ENCODE measurements around the gene SLC22A6.
"Not testable (repeated sequence)": the region's sequence is repeated elsewhere in the genome, so short reads cannot be mapped to it uniquely, and the experiment has no call there.

SLC22A6 gene

GRCh38 chr11:62974848-62975522, 9.8 kb downstream of the SLC22A6 start:
- ATAC-seq (replicated peaks) = no peak
- no peak for DNase-seq
- peaks cover 3% of the 10 kb centered on the region for H3K36me3 Mint-ChIP-seq (ENCODE audit: insufficient read depth)
- H3K4me3 Mint-ChIP-seq = no peak overlapping the region
- no peaks in the 10 kb centered on the region for H3K4me1 Mint-ChIP-seq (ENCODE audit: low read depth in 2 of 2)
- H3K27ac Mint-ChIP-seq = no peak overlapping the region
- peaks cover 38 to 71% of the 10 kb centered on the region in 2 donors for H3K27me3 Mint-ChIP-seq
- no peaks in the 10 kb centered on the region for H3K9me3 Mint-ChIP-seq

GRCh38 chr11:62965574-62965973, 19.2 kb downstream of the SLC22A6 start:
- H3K27ac Mint-ChIP-seq = no peak overlapping the region

GRCh38 chr11:62962391-62962790, 22.4 kb downstream of the SLC22A6 start:
- Mint-ChIP-seq H3K36me3 (ENCODE audit: insufficient read depth) (no peaks in the 10 kb centered on the region), H3K9me3 (no peaks in the 10 kb centered on the region)
- ATAC-seq (replicated peaks) = no peak

More at GRCh38 chr11:62965574-62965973, 19.2 kb downstream of the SLC22A6 start:
- no peaks in the 10 kb centered on the region for H3K36me3 Mint-ChIP-seq (ENCODE audit: insufficient read depth)
- no peaks in the 10 kb centered on the region for H3K4me1 Mint-ChIP-seq (ENCODE audit: low read depth in 2 of 2)
- H3K27me3 Mint-ChIP-seq = peaks cover 43 to 57% of the 10 kb centered on the region in 2 donors
- no peak for DNase-seq
- H3K4me3 Mint-ChIP-seq = no peak overlapping the region
- no peaks in the 10 kb centered on the region for H3K9me3 Mint-ChIP-seq
- ATAC-seq (replicated peaks) = no peak

GRCh38 chr11:62961017-62961570, 23.7 kb downstream of the SLC22A6 start:
- Mint-ChIP-seq H3K27ac (no peak overlapping the region), H3K9me3 (no peaks in the 10 kb centered on the region), H3K36me3 (ENCODE audit: insufficient read depth) (no peaks in the 10 kb centered on the region), H3K27me3 (peaks cover 44 to 62% of the 10 kb centered on the region in 2 donors), H3K4me3 (no peak overlapping the region), H3K4me1 (ENCODE audit: low read depth in 2 of 2) (no peaks in the 10 kb centered on the region)
- DNase-seq (no peak), ATAC-seq (replicated peaks) (no peak)

More at GRCh38 chr11:62962391-62962790, 22.4 kb downstream of the SLC22A6 start:
- no peaks in the 10 kb centered on the region for H3K4me1 Mint-ChIP-seq (ENCODE audit: low read depth in 2 of 2)
- H3K27ac Mint-ChIP-seq = no peak overlapping the region
- peaks cover 49 to 66% of the 10 kb centered on the region in 2 donors for H3K27me3 Mint-ChIP-seq
- no peak for DNase-seq
- H3K4me3 Mint-ChIP-seq = no peak overlapping the region

- DNase-seq (no peak), ATAC-seq (replicated peaks) (no peak)
- Mint-ChIP-seq H3K9me3 (no peaks in the 10 kb centered on the region), H3K36me3 (ENCODE audit: insufficient read depth) (no peaks in the 10 kb centered on the region), H3K27me3 (peaks cover 40 to 61% of the 10 kb centered on the region in 2 donors), H3K27ac (no peak overlapping the region), H3K4me3 (no peak overlapping the region), H3K4me1 (ENCODE audit: low read depth in 2 of 2) (no peaks in the 10 kb centered on the region)
Observed at GRCh38 chr11:62959422-62959980, 25.3 kb downstream of the SLC22A6 start.

- H3K27me3 Mint-ChIP-seq = peaks cover 40 to 64% of the 10 kb centered on the region in 2 donors
- no peak for ATAC-seq (replicated peaks)
- DNase-seq = no peak
Observed at GRCh38 chr11:62958547-62959421, 26.0 kb downstream of the SLC22A6 start.

GRCh38 chr11:62957147-62957546, 27.6 kb downstream of the SLC22A6 start:
- Mint-ChIP-seq H3K4me3 (no peak overlapping the region), H3K4me1 (ENCODE audit: low read depth in 2 of 2) (no peaks in the 10 kb centered on the region), H3K36me3 (ENCODE audit: insufficient read depth) (no peaks in the 10 kb centered on the region), H3K9me3 (no peaks in the 10 kb centered on the region), H3K27me3 (peaks cover 36 to 53% of the 10 kb centered on the region in 2 donors), H3K27ac (no peak overlapping the region)
- DNase-seq (no peak), ATAC-seq (replicated peaks) (no peak)

More at GRCh38 chr11:62958547-62959421, 26.0 kb downstream of the SLC22A6 start:
- no peak overlapping the region for H3K4me3 Mint-ChIP-seq
- no peaks in the 10 kb centered on the region for H3K9me3 Mint-ChIP-seq
- H3K27ac Mint-ChIP-seq = no peak overlapping the region
- no peaks in the 10 kb centered on the region for H3K36me3 Mint-ChIP-seq (ENCODE audit: insufficient read depth)
- no peaks in the 10 kb centered on the region for H3K4me1 Mint-ChIP-seq (ENCODE audit: low read depth in 2 of 2)

- Mint-ChIP-seq H3K4me1 (ENCODE audit: low read depth in 2 of 2) (no peaks in the 10 kb centered on the region), H3K27me3 (peaks cover 54 to 55% of the 10 kb centered on the region in 2 donors), H3K27ac (no peak overlapping the region), H3K36me3 (ENCODE audit: insufficient read depth) (no peaks in the 10 kb centered on the region), H3K9me3 (no peaks in the 10 kb centered on the region), H3K4me3 (no peak overlapping the region)
- ATAC-seq (replicated peaks) = no peak
- no peak for DNase-seq
Observed at GRCh38 chr11:62954478-62954877, 30.3 kb downstream of the SLC22A6 start.

GRCh38 chr11:62953811-62954210, 31.0 kb downstream of the SLC22A6 start:
- DNase-seq = no peak
- no peak overlapping the region for H3K27ac Mint-ChIP-seq
- no peaks in the 10 kb centered on the region for H3K9me3 Mint-ChIP-seq
- no peaks in the 10 kb centered on the region for H3K4me1 Mint-ChIP-seq (ENCODE audit: low read depth in 2 of 2)
- no peak overlapping the region for H3K4me3 Mint-ChIP-seq
- peaks cover 53 to 55% of the 10 kb centered on the region in 2 donors for H3K27me3 Mint-ChIP-seq
- H3K36me3 Mint-ChIP-seq (ENCODE audit: insufficient read depth) = no peaks in the 10 kb centered on the region
- no peak for ATAC-seq (replicated peaks)

GRCh38 chr11:62948765-62949320, 35.9 kb downstream of the SLC22A6 start:
- H3K27me3 Mint-ChIP-seq = peaks cover 58 to 65% of the 10 kb centered on the region in 2 donors
- H3K36me3 Mint-ChIP-seq (ENCODE audit: insufficient read depth) = no peaks in the 10 kb centered on the region
- DNase-seq (no peak), ATAC-seq (replicated peaks) (no peak)
- no peaks in the 10 kb centered on the region for H3K9me3 Mint-ChIP-seq
- H3K27ac Mint-ChIP-seq = no peak overlapping the region
- no peaks in the 10 kb centered on the region for H3K4me1 Mint-ChIP-seq (ENCODE audit: low read depth in 2 of 2)
- no peak overlapping the region for H3K4me3 Mint-ChIP-seq

- ATAC-seq (replicated peaks); H3K4me3 Mint-ChIP-seq; H3K4me1 Mint-ChIP-seq (ENCODE audit: low read depth in 2 of 2); H3K36me3 Mint-ChIP-seq (ENCODE audit: insufficient read depth); H3K9me3 Mint-ChIP-seq; DNase-seq; H3K27ac Mint-ChIP-seq: not testable (repeated sequence)
- peaks cover 63 to 66% of the 10 kb centered on the region in 2 donors for H3K27me3 Mint-ChIP-seq
Observed at GRCh38 chr11:62945538-62945937, 39.2 kb downstream of the SLC22A6 start.

GRCh38 chr11:62937528-62937927, 47.2 kb downstream of the SLC22A6 start:
- not testable (repeated sequence) for DNase-seq; H3K4me3 Mint-ChIP-seq; H3K36me3 Mint-ChIP-seq (ENCODE audit: insufficient read depth); ATAC-seq (replicated peaks); H3K9me3 Mint-ChIP-seq; H3K27ac Mint-ChIP-seq; H3K4me1 Mint-ChIP-seq (ENCODE audit: low read depth in 2 of 2)
- H3K27me3 Mint-ChIP-seq = peaks cover 0 to 23% of the 10 kb centered on the region in 2 donors

- DNase-seq = no peak
- H3K4me3 Mint-ChIP-seq = no peak overlapping the region
- no peak for ATAC-seq (replicated peaks)
- H3K27ac Mint-ChIP-seq = no peak overlapping the region
- H3K9me3 Mint-ChIP-seq = no peaks in the 10 kb centered on the region
- no peaks in the 10 kb centered on the region for H3K36me3 Mint-ChIP-seq (ENCODE audit: insufficient read depth)
- H3K27me3 Mint-ChIP-seq = peaks cover 14 to 53% of the 10 kb centered on the region in 2 donors
- no peaks in the 10 kb centered on the region for H3K4me1 Mint-ChIP-seq (ENCODE audit: low read depth in 2 of 2)
Observed at GRCh38 chr11:62934496-62934785, 50.3 kb downstream of the SLC22A6 start.

Measured in effector memory CD8-positive, alpha-beta T cell (primary cell).